ENCODE measurements around the gene CACNA2D1. TPM values are rescaled to one million over a fixed set of nuclear protein-coding genes. Genes with fewer than 3 reads are reported as not detected.

Gene CACNA2D1
- total and polyA plus RNA-seq, 7 donors = 0.23 to 115 (median 59.7) TPM

DNA sequence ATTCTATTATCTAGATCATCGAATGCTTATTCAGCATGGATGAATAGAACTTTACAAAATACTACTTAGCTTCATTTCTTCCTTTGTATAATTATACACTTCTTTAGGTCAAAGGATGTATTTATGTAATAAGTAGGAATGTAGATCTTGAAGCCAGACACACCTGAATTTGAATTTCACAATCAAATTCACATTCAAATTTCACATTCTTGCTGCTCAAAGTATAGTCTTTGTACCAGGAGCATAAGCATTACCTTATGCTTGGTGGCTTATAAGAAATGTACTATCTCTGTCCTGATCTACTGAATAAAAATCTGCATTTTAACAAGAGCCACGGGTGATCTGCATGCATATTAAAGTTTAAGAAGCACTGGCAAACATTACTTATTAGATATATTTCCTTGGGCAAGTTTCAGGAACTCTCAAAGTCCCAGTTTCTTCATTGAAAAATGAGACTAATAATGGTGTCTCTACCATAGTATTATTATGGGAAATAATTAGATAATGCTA, 112.8 kb downstream of the CACNA2D1 start:
- 56 to 78% methylated on average over 2 of the region's 2 CpGs for WGBS, 2 donors
- Histone ChIP-seq H3K36me3 (no peaks in the 10 kb centered on the region), H3K27me3 (no peaks in the 10 kb centered on the region), H3K4me3 (no peak overlapping the region), H3K27ac (no peak overlapping the region), H3K9me3 (no peaks in the 10 kb centered on the region), H3K4me1 (peaks cover 0 to 4% (median 1%) of the 10 kb centered on the region in 4 donors)
- intact Hi-C loops (cut with DNase I) = no loop called here
- TF ChIP-seq POLR2AphosphoS5 (IDR thresholded peaks at IDR 0.05) (no peak), EP300 (IDR thresholded peaks at IDR 0.05) (no peak), POLR2A (IDR thresholded peaks at IDR 0.05) (no peak)
- TF ChIP-seq, protein P1, sequence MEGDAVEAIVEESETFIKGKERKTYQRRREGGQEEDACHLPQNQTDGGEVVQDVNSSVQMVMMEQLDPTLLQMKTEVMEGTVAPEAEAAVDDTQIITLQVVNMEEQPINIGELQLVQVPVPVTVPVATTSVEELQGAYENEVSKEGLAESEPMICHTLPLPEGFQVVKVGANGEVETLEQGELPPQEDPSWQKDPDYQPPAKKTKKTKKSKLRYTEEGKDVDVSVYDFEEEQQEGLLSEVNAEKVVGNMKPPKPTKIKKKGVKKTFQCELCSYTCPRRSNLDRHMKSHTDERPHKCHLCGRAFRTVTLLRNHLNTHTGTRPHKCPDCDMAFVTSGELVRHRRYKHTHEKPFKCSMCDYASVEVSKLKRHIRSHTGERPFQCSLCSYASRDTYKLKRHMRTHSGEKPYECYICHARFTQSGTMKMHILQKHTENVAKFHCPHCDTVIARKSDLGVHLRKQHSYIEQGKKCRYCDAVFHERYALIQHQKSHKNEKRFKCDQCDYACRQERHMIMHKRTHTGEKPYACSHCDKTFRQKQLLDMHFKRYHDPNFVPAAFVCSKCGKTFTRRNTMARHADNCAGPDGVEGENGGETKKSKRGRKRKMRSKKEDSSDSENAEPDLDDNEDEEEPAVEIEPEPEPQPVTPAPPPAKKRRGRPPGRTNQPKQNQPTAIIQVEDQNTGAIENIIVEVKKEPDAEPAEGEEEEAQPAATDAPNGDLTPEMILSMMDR (IDR thresholded peaks at IDR 0.05) = no peak
- no peak for DNase-seq

DNA sequence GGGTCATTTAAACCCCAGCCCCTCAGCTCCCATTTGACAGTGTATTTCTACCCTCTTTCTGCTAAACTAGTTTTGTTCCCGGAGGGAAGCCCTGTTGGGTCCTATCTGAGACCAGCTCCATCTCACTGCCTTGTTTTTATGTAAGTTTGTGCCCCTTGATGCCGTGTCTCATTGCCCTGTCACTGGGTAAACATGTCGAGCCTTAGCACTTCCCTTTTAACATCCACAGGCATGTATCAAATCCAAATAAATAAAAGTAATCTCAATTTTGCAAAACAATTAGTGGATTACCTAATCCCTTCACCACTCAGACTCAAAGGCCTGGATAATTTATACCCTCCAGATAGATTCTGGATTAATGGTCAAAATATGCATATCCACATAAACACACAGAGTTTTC, 115.7 kb downstream of the CACNA2D1 start:
- no peak for DNase-seq
- Histone ChIP-seq H3K9me3 (no peaks in the 10 kb centered on the region), H3K27ac (no peak overlapping the region), H3K4me3 (no peak overlapping the region), H3K36me3 (no peaks in the 10 kb centered on the region), H3K4me1 (peaks cover 0 to 12% (median 4%) of the 10 kb centered on the region in 4 donors), H3K27me3 (no peaks in the 10 kb centered on the region)
- WGBS, 2 donors = 34 to 59% methylated on average over 3 of the region's 3 CpGs
- TF ChIP-seq EP300 (IDR thresholded peaks at IDR 0.05) (no peak), POLR2AphosphoS5 (IDR thresholded peaks at IDR 0.05) (no peak), POLR2A (IDR thresholded peaks at IDR 0.05) (no peak)
- TF ChIP-seq, protein P1 (IDR thresholded peaks at IDR 0.05) = no peak
- intact Hi-C loops (cut with DNase I) = no loop called here

DNA sequence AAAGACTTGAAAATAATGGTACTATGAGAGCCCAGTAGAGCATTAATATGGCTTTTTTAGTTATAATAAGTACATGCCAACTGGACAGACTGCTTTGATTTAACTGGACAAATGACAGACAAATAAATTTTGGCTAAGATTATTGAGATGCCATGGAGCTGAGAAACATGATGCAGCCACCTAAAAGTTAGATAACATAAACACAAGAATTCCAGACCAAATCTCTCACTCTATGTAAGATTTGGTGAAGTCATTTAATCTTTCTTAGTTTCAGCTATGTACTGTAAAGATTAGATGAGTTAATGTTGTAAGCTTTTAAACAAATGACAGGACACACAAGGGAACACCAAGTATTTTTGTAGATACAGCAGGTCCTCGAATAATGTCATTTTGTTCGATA, 118.2 kb downstream of the CACNA2D1 start:
- 88 to 94% methylated on average over 2 of the region's 2 CpGs for WGBS, 2 donors

DNA sequence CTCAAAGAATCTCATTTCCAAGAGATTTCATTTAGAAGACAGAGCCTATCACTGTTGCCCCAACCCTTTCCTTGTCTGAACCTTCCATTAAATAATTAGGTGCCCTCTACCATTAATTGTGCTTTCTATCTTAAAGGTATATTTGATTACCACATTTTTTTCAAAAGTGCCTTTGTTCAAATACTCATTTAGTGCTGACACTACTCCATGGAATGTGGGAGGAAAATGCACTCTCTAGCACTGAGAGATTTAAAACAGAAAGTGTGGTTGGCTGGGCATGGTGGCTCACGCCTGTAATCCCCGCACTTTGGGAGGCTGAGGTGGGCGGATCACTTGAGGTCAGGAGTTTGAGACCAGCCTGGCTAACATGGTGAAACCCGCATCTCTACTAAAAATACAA, 119.8 kb downstream of the CACNA2D1 start:
- H3K27me3 ChIP-seq = no peaks in the 10 kb centered on the region
- H3K4me1 ChIP-seq = peaks cover 0 to 31% (median 22%) of the 10 kb centered on the region in 4 donors
- intact Hi-C loops (cut with DNase I) = no loop called here
- H3K27ac ChIP-seq = no peak overlapping the region
- no peak overlapping the region for H3K4me3 ChIP-seq
- DNase-seq = no peak
- H3K9me3 ChIP-seq = no peaks in the 10 kb centered on the region
- no peaks in the 10 kb centered on the region for H3K36me3 ChIP-seq
- TF ChIP-seq POLR2A (IDR thresholded peaks at IDR 0.05) (no peak), EP300 (IDR thresholded peaks at IDR 0.05) (no peak), POLR2AphosphoS5 (IDR thresholded peaks at IDR 0.05) (no peak)
- TF ChIP-seq, protein P1 (IDR thresholded peaks at IDR 0.05) = no peak
- 89 to 91% methylated on average over 4 of the region's 4 CpGs for WGBS, 2 donors

More for the DNA sequence above, 118.2 kb downstream of the CACNA2D1 start:
- TF ChIP-seq POLR2A (IDR thresholded peaks at IDR 0.05) (no peak), POLR2AphosphoS5 (IDR thresholded peaks at IDR 0.05) (no peak), EP300 (IDR thresholded peaks at IDR 0.05) (no peak)
- TF ChIP-seq, protein P1 (IDR thresholded peaks at IDR 0.05) = no peak
- H3K9me3 ChIP-seq = no peaks in the 10 kb centered on the region
- intact Hi-C loops (cut with DNase I) = no loop called here
- H3K27ac ChIP-seq = no peak overlapping the region
- H3K27me3 ChIP-seq = no peaks in the 10 kb centered on the region
- no peak for DNase-seq
- peaks cover 0 to 15% (median 8%) of the 10 kb centered on the region in 4 donors for H3K4me1 ChIP-seq
- no peak overlapping the region for H3K4me3 ChIP-seq
- H3K36me3 ChIP-seq = no peaks in the 10 kb centered on the region

DNA sequence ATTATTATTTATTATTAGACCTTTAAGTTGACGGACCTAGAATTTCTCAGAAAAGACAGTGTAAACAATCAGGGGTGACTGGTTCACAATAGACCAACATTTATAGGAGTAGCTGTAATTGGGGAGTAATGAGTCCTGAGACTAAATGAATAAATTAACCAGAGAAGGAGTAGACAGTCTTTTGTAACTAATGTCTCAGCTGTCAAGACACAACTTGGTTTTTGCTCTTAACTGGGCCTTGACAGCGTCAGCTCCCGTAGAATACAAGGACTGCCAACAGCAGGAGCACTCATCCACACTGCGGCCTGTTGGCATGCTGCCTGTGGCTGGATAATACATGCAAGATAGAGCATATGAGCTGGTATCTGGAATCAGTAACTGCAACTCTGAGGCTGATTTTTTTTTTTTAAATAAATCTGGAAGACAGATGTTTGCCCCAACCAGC, 123.9 kb downstream of the CACNA2D1 start:
- H3K27me3 ChIP-seq = no peaks in the 10 kb centered on the region
- H3K4me1 ChIP-seq = peaks cover 0 to 57% (median 38%) of the 10 kb centered on the region in 4 donors
- WGBS, 2 donors = 67 to 75% methylated on average over 4 of the region's 4 CpGs
- no peak for TF ChIP-seq POLR2A (IDR thresholded peaks at IDR 0.05)
- peak; percentile 14 to 78 (median 64) for TF ChIP-seq POLR2AphosphoS5 (IDR thresholded peaks at IDR 0.05)
- TF ChIP-seq, protein P1 (IDR thresholded peaks at IDR 0.05) = no peak
- intact Hi-C loops (cut with DNase I) = loop anchor here (5.0 to 10.0 kb wide), 2 partner anchors 125 to 267 kb away; partner anchors contain the start of gene CACNA2D1
- no peaks in the 10 kb centered on the region for H3K36me3 ChIP-seq
- peak overlapping the region in 3 of 4 donors; percentile 37 to 72 (median 69) for H3K27ac ChIP-seq
- H3K4me3 ChIP-seq = no peak overlapping the region
- peak; percentile 91 for DNase-seq
- no peaks in the 10 kb centered on the region for H3K9me3 ChIP-seq
